GM19438 (cell line): ENCODE measurements around the gene FBXW5.

Experiments
- ATAC-seq: cut with Tn5 transposase; IDR thresholded peaks from one replicate; pipeline ENCODE4 v1.9.1; 2021; ENCODE audit warnings: low read depth; ENCODE audit not compliant: unreplicated experiment

FBXW5 gene

DNA sequence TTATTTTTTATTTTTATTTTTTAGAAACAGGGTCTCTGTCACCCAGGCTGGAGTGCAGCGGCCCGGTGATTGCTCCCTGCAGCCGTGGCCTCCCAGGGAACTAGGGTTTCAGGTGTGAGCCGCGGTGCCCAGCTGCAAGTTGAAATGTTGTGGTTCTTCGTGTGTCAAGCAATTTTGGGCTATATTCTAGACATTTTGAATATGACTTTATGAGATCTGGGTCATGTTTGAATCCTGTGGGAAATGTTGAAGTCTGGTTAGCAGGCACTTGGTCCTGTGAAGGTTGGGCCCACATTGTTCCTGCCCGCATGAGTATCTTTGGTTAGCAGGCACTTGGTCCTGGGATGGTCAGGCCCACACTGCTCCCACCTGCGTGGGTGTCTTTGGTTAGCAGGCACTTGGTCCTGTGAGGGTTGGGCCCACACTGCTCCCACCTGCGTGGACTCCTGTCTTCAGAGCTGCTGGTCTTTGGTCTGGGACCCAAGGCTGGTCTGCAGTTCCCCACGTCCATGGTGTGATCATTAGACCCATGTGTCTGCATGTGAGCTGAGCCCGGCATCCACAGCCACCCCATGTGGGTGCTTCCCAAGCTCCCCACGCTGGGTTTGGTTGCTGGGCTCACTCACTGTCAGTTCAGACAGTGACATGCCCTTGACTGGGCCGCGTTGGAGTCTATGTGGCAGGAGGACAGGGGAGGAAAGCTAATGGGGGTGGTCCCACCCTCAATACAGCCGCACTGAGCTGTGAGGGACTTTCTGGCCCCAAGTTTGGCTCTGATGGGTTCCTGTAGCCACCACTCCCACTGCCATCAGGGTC is 7.1 kb downstream of the FBXW5 start:
- no peak for ATAC-seq

DNA sequence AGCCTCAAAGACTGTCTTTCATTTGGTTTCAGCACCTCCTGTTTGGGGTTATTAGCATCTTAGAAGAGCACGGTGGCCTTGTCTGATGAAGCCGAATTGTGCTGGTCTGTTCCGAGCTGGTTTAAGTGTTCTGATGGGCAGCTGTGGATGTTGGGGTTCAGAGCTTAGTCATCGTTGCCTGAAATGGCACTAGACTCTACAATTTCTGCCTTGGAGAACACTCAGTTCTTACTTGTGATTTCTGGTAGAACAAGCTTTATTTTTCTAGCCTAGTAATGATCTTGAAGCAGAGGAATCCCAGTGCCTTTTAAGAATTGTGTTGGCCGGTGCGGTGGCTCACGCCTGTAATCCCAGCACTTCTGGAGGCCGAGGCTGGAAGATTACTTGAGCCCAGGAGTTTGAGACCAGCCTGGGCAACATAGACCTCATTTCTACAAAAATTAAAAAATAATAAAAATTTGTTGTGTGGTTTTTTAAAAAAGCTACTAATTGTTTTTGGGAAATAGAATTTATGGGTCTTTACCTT is 7.8 kb downstream of the FBXW5 start:
- ATAC-seq, result no peak

DNA sequence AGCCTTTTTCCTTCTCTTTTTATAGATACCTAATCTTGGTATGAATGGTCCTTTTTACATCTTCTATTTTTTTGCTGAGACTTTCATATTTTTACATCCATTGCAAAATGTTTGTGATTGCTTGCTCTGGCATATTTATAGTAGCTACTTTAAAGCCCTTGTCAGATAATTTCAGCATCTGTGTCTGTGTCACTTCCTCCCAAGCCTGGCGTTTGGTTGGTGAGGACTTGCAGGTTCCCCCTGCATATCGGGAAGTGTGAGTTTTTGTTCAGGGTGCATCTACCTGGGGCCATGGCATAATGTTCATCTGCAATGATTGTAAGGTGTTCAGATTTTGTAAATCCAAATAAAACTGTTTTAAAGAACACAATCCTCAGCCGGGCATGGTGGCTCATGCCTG is 8.9 kb downstream of the FBXW5 start:
- ATAC-seq, result no peak

DNA sequence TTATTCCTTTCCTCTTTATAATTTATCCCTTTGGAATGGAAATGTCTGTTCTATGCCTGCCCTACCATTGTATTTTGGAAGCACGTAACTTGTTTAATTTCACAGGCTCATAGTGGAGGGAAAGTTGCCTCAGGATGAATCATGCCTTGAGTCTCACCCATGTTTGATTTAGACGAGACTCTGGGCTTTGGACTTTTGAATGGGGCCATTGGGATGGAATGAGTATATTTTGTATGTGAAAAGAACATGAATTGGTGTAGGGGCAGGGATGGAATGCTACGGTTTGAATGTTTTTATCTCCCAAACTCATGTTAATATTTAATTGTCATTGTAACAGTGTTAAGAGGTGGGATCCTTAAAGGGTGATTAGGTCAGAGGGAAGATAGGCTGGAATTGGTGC is 10.3 kb downstream of the FBXW5 start:
- ATAC-seq, result no peak

DNA sequence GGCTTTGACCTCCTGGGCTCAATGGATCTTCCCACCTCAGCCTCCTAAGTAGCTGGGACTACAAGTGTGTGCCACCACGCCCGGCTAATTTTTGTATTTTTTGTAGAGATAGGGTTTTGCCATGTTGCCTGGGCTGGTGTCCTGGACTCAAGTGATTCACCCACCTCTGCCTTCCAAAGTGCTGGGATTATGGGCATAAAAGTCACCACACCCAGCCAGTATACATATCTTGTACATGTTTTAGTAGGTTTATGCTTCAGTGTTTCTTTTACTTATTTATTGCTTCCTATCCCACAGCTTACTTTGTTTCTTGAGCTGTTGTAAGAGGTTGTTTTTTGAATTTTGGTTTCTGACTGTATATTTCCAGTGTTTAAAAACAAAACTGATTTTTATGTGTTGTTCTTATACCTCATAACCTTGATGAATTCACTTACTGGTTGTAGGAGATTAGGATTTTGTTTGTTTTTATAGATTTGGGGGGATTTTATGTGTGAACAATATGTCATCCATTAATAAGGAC is 12.9 kb downstream of the FBXW5 start:
- no peak for ATAC-seq

DNA sequence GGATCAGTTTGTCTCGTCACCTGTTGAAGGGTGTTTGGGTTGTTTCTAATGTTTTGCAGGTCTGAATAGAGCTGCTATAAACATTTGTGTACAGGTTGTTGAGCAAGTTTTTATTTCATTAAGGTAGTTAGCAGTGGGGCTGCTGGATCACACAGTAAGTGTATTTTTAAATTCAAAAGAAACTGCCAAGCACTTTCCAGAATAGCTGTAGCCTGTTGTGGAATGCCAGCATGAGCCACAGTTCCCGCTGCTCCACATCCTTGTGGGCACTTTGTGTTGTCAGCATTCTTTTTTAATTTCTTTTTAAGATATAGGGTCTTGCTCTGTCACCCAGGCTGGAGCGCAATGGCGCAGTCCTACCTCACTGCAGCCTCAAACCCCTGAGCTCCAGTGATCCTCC is 14.5 kb downstream of the FBXW5 start:
- no peak for ATAC-seq

DNA sequence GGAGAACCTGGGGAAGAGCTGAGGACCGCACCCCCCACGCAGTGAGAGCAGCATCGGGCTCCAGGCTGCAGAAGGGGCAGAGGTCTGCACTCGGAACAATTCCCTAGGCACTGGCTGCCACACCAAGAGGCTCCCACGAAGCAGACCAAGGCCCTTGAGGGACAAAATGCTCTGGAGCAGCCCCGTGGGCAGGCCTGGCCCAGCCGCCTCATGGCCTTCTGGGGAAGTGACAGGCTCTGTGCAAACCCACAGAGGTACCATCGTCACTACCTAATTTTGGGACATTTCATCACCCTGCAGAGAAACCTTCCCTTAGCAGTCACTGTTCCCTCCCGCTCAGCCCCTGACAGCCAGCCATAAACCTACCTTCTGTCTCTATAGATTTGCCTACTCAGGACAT is 15.9 kb downstream of the FBXW5 start:
- ATAC-seq, result no peak

DNA sequence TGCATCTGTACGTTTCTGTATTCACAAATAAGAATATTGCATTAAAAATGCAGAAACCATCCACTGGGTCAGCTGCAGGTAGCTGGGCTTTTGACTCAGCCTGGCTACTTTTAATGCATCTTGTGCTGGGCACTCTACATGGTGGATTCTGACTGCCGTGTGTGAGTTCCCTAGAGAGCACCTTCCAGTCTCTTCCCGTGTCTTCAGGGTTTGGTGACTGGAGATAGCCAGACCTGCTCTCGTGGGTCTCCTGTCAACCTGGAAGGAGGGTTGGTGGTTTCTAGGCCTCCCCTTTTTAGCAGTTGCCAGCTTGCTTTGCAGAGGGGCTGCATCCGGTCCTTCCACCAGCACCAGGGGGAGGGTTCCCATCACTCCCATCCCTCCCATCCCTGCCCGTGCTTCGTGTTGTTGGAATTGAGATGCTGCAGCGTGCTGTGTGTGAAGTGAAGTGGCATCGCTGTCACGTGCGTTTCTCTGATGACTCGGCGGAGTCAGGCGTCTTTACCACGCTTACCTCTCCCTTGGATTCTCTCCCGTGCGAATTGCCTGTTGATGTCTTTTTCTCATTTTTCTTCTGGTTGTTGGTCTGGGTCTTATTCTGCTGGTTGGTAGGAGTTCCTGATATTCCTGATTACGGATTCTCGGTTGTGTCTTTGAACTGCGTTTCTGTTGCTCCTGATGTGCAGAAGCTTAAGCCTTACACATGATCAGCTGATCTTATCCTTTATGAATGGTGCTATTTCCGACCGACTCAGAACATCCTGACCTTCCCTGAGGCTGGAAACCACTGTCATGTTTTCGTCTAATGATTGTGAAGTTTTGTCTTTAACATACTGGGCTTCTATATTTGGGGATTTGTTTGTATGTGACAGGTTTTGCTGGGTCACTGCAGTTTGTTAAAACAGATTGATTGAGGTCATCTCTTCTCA is 16.9 kb downstream of the FBXW5 start:
- ATAC-seq, result no peak

DNA sequence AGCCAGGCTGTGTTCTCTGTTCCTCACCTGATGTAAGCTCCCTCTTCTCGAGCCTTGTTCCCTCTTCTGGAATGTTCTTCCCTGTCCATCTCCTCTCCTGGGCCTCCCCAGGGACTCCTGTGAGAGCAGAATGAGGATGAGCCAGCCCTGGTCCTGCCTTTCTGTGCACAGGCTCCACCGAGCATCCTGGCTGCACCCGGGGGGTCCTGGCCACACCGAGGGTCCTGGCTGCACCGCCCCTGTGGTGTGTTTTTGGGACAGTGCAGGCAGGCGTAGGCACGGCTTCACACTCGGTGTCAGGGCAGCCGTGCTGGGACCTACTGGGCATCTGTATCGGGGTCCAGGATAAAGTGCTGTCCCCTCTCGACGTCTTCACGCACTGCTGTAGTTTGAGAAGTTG is 17.8 kb downstream of the FBXW5 start:
- ATAC-seq, result no peak

DNA sequence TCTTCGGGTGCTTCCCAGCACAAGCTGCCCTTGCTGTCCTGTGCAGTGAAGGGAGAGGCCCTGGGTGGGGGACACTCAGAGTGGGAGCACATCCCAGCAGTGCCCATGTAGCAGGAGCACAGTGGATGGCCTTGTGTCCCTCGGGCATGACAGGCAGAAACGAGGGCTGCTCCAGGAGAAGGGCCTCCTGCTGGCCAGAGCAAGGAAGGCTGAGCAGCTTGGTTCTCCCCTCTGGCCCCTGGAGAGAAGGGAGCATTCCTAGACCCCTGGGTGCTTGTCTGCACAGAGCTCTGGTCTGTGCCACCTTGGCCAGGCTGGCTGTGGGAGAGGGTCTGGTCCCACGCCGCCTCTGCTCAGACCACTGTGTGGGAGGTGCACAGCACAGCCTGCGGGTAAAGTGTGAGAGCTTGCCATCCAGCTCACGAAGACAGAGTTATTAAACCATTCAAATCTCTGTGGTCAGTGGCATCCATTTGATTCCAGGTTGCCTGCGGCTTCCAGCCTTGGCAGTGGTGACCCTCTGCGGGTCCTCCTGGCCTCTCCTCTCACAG is 18.3 kb downstream of the FBXW5 start:
- no peak for ATAC-seq

DNA sequence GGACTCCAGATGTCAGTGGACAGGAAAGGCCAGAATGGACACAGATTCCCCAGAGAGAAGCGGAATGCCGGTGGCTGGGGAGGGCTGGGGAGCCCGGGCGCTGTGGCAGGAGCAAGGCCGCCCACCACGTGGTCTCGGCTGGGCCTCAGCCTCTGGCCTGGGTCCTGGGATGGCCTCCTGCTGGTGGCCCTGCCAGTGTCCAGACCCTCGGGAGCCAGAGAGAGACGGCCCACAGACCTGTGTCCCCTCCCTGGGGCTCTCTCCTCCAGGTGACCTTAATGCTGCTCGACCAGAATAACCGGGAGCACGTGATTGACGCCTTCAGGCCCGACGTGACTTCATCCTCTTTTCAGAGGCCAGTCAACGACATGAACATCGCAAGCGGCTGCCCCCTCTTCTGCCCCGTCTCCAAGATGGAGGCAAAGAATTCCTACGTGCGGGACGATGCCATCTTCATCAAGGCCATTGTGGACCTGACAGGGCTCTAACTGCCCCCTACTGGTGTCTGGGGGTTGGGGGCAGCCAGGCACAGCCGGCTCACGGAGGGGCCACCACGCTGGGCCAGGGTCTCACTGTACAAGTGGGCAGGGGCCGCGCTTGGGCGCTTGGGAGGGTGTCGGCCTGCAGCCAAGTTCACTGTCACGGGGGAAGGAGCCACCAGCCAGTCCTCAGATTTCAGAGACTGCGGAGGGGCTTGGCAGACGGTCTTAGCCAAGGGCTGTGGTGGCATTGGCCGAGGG is 19.0 kb downstream of the FBXW5 start:
- no peak for ATAC-seq

DNA sequence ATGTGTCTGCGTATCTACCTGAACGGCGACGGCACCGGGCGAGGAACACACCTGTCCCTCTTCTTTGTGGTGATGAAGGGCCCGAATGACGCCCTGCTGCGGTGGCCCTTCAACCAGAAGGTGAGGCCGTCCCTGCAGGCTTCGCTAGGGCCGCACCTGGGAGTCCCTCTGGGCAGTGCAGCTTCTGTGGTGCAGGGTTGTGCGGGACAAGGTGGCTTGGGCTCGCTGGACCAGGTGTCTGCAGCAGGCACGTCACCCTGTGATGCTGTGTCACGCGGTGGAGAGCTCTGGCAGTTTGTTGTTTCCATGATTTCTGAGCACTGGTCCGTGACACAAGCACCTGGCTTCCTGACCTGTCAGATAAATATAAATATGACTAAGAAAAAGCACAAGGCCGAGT is 20.7 kb downstream of the FBXW5 start:
- no peak for ATAC-seq

DNA sequence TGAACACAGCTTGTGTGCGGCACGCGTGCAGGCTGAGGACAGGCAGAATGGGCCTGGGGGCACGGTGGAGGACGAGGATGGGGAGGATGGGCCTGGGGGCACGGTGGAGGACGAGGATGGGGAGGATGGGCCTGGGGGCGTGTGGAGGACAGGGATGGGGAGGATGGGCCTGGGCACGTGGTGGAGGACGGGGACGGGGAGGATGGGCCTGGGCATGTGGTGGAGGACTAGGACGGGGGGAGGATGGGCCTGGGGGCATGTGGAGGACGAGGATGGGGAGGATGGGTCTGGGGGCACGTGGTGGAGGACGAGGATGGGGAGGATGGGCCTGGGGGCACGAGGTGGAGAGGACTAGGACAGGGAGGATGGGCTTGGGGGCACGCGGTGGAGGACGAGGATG is 22.0 kb downstream of the FBXW5 start:
- no peak for ATAC-seq

DNA sequence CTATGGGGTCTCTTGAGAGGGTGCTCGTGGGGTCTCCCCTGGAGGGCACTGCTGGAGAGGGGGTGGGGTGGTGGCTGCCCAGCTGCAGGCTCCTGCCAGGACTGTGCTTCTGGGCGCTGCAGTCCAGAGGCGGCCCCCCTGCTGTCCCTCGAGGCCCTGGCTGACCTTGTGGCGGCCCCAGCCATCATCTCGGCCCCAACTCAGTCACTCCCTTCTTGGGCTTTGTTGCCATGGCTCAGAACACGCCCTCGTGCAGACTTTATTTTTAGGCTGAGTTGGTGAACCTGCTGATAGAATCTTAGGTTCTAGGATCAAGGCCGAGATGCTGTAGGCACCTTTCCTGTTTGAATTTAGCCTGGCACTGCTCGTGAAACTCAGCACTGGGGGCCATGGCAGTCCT is 22.8 kb downstream of the FBXW5 start:
- no peak for ATAC-seq

DNA sequence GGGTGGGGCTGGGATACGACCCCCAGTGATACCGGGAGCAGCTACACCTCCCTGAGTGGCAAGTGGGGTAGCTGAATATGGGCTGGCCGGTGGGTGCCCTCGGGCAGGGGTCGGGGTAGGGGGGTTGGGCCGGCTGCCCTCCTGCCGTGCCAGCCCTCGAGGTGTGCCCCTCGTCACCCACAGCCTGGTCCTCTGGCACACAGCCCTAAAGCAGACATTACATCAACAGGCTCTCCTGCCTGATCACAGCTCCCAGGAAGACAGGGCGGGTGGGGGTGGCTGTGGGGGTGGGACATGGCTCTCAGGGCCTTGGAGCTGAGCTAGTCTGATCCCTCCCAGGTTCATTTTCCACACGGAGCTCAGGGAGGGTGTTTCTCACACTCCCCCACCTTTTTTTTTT is 23.2 kb downstream of the FBXW5 start:
- ATAC-seq, result no peak

DNA sequence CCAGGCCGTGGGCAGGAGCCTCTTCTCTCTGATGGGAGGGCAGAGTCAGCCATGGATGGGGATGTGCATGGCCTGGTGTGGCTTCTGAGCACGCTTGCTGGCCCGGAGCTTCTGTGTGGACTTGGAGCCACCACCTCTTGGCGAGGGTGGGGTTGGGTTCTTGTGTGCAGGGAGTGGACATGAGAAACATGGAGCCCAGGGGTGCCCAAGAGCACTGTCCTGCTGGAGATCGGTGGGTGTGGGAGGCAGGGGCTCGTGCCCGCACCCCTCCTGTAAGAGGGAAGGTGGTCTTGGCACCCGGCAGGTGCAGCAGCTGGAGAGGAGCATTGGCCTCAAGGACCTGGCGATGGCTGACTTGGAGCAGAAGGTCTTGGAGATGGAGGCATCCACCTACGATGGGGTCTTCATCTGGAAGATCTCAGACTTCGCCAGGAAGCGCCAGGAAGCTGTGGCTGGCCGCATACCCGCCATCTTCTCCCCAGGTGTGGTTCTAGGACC is 23.8 kb downstream of the FBXW5 start:
- no peak for ATAC-seq

DNA sequence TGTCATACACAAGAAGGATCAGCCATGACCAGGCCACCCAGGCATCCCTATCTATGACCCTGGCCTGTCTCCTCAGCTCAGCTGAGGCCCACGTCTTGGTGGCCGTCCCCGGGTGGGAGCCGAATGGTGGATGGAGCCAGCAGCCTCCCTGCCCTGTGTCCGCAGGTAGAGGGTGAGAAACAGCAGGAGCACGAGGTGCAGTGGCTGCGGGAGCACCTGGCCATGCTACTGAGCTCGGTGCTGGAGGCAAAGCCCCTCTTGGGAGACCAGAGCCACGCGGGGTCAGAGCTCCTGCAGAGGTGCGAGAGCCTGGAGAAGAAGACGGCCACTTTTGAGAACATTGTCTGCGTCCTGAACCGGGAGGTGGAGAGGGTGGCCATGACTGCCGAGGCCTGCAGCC is 24.5 kb downstream of the FBXW5 start:
- no peak for ATAC-seq

DNA sequence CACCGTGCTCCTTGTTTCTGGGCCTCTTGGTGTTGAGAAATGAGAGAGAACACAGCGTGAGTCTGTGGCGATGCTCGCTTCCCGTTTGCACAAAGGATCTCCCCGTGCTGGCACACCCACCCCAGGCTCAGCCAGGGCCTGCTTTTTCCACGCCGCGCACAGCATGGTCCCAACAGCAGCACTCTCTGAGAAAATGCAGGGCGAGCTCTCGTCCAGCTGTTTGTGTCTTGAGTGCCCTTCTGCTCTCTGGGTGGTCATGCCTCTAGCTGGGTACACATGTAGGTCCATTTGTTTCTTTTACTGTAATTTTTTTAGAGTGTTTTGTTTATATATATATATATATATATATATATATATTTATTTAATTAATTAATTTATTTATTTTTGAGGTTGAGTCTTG is 26.6 kb downstream of the FBXW5 start:
- ATAC-seq, result no peak

DNA sequence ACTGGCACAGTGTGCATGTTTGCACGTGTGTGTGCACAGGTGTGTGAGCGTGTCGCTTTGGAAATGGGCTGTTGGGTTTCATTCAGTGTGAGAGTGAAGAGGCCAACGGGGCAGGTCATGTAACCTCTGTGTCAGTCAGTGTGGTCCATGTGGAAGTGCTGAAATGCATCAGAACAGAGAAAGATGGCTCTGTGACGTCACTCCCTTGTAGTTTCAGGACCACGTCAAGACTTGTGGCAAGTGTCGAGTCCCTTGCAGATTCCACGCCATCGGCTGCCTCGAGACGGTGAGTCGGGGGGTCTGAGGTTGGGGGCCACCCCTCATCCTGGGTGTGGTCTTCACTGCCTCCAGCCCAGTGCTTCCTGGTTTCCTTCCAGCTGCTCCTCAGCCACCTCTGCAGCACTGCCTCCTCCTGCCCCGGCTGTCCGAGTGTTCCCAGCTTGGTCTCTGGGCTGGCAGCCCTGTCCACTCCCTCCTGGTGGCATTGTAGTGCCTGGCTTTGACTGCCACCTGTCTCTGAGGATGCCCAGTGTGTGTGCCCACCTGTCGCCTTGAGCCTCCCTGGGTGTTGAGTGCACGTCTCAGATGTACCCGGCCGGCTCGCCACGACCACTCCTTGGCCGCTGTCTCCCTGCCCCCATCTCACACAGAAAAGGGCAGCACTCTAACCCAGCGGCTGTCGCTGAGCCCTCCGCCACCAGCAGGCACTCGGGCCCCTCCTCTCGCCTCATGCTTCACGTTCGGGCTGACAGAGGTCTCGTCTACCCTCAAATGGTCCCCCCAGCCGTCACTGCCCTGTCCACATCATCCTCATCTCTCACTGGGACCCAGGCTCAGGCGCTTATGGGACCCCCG is 28.0 kb downstream of the FBXW5 start:
- no peak for ATAC-seq
